OCI-LY1 (cell line): ENCODE measurements around the gene TMPRSS11D.

ENCODE experiments used
- EZH2 ChIP-seq: fragments of 200-600 bp; sonication (generic), shearing (Covaris generic); IDR thresholded peaks from 2 replicates; pipeline ENCODE4 v1.8.0; 2017; ENCODE audit warnings: borderline replicate concordance, mixed run types, mild to moderate bottlenecking, antibody characterized with exemption, low read length, moderate library complexity, mixed read lengths
- TF ChIP-seq, protein P1 (sequence below): fragments of 200-600 bp; sonication (generic), shearing (Covaris generic); IDR thresholded peaks from 2 replicates; pipeline ENCODE4 v1.5.1; 2017; ENCODE audit warnings: mild to moderate bottlenecking, antibody characterized with exemption, low read length, moderate library complexity, mixed read lengths

DNA sequence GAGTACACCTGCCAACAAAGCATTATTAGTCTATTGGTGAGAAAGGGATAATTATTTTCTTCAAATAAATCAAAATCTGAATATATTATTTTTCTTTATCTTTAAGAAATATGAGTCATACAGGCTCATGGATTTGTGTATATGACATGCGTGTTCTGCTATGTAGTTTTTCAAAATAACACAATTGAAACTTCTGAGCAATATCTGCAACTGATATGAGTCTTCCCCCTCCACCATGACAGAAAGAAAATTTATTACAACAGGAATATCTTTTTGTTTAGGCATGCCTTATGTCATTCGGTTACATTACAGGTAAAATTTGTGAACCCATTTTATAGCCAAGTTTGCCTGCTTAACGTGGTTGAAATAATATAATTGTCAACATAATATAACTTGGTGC lies 47.5 kb upstream of the TMPRSS11D start:
- TF ChIP-seq, protein P1, sequence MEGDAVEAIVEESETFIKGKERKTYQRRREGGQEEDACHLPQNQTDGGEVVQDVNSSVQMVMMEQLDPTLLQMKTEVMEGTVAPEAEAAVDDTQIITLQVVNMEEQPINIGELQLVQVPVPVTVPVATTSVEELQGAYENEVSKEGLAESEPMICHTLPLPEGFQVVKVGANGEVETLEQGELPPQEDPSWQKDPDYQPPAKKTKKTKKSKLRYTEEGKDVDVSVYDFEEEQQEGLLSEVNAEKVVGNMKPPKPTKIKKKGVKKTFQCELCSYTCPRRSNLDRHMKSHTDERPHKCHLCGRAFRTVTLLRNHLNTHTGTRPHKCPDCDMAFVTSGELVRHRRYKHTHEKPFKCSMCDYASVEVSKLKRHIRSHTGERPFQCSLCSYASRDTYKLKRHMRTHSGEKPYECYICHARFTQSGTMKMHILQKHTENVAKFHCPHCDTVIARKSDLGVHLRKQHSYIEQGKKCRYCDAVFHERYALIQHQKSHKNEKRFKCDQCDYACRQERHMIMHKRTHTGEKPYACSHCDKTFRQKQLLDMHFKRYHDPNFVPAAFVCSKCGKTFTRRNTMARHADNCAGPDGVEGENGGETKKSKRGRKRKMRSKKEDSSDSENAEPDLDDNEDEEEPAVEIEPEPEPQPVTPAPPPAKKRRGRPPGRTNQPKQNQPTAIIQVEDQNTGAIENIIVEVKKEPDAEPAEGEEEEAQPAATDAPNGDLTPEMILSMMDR: no peak
- TF ChIP-seq EZH2: no peak
